AG08396 (cell line): ENCODE measurements around the gene MXRA8.

Experiments used
- DNase-seq: peaks from one replicate; pipeline ENCODE4 v3.0.0; 2012; ENCODE audit warnings: low spot score, mixed read lengths

The MXRA8 gene

DNA sequence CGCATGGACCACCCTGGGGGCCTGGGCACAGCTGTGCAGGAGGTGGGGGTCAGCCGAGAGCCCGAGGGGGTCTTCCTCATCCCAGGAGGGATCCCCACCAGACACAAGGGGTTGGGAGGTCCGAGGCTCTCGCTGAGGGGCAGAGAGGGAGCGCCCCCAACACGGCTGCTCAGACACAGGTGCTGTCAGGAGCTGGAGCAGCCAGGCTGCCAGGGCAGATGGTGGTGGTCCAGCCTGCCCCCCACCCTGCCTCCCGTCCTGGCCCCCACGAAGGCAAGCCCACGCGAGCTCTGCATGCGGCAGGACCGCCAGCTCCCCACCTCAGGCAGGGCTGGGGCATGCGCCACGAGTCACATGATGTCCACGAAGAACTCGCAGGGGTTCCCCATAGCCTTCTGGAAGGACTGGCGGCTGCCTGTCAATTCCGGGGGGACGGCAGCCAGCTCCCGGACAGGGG, 22.5 kb downstream of the MXRA8 start:
- no peak for DNase-seq

DNA sequence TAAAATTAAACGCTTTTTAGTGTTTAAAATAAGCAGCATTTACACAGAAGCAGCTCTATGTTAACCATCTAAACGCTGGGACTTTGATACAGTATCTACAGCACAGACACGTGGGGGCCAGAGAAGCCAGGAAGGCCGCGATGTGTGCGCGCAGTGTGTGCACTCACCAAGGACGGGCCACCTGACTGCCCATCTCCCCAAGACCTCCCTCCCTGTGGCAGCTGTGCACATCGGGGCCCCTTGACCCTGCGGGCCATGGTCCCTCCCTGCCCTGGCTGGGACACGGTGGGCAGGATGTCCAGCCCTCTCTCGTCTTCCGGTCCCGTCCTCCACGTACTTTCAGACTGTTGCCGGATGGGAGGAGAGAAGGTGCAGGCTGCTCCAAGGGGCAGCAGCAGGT, 23.1 kb downstream of the MXRA8 start:
- no peak for DNase-seq

DNA sequence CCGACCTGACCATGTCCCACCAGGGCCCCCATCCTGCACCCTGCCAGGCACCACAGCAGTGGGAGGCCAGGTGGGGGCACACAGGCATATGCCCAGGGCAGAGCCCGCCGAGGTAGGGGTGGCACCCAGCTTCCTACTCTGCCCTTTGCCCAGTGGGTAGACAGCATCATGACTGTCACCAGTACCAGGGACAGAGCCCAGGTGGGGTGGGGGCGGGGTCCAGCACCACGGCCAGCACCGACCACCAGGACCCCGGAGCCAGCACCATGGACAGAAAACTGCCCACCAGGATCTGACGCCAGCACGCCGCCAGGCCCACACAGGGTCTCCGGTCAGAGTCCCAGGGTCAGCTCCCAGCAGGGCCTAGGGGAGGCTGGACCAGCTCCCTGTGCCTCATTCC, 23.5 kb downstream of the MXRA8 start:
- DNase-seq, result no peak

GRCh38 chr1:1333551-1334241, 24.7 kb downstream of the MXRA8 start:
- DNase-seq, result no peak

GRCh38 chr1:1332774-1333480, 25.4 kb downstream of the MXRA8 start:
- DNase-seq, result no peak

DNA sequence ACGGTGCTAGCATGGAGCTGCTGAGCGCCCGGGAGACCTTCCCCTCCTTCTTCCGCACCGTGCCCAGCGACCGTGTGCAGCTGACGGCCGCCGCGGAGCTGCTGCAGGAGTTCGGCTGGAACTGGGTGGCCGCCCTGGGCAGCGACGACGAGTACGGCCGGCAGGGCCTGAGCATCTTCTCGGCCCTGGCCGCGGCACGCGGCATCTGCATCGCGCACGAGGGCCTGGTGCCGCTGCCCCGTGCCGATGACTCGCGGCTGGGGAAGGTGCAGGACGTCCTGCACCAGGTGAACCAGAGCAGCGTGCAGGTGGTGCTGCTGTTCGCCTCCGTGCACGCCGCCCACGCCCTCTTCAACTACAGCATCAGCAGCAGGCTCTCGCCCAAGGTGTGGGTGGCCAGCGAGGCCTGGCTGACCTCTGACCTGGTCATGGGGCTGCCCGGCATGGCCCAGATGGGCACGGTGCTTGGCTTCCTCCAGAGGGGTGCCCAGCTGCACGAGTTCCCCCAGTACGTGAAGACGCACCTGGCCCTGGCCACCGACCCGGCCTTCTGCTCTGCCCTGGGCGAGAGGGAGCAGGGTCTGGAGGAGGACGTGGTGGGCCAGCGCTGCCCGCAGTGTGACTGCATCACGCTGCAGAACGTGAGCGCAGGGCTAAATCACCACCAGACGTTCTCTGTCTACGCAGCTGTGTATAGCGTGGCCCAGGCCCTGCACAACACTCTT, 26.2 kb downstream of the MXRA8 start:
- DNase-seq, result no peak

DNA sequence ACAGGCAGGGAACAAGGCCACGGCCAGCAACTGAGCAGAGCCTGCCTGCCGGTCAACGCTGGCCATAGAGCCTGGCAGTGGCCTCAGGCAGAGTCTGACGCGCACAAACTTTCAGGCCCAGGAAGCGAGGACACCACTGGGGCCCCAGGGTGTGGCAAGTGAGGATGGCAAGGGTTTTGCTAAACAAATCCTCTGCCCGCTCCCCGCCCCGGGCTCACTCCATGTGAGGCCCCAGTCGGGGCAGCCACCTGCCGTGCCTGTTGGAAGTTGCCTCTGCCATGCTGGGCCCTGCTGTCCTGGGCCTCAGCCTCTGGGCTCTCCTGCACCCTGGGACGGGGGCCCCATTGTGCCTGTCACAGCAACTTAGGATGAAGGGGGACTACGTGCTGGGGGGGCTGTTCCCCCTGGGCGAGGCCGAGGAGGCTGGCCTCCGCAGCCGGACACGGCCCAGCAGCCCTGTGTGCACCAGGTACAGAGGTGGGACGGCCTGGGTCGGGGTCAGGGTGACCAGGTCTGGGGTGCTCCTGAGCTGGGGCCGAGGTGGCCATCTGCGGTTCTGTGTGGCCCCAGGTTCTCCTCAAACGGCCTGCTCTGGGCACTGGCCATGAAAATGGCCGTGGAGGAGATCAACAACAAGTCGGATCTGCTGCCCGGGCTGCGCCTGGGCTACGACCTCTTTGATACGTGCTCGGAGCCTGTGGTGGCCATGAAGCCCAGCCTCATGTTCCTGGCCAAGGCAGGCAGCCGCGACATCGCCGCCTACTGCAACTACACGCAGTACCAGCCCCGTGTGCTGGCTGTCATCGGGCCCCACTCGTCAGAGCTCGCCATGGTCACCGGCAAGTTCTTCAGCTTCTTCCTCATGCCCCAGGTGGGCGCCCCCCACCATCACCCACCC, 27.0 kb downstream of the MXRA8 start, which contains the start of gene TAS1R3:
TSS of gene TAS1R3 (plus strand) at position 213 of the 898 bp plus-strand sequence. CDS start at position 279, 66 bp downstream.
- no peak for DNase-seq

- no peak for DNase-seq
These were observed 27.8 kb downstream of the MXRA8 start for GRCh38 chr1:1330366-1331067.

DNA sequence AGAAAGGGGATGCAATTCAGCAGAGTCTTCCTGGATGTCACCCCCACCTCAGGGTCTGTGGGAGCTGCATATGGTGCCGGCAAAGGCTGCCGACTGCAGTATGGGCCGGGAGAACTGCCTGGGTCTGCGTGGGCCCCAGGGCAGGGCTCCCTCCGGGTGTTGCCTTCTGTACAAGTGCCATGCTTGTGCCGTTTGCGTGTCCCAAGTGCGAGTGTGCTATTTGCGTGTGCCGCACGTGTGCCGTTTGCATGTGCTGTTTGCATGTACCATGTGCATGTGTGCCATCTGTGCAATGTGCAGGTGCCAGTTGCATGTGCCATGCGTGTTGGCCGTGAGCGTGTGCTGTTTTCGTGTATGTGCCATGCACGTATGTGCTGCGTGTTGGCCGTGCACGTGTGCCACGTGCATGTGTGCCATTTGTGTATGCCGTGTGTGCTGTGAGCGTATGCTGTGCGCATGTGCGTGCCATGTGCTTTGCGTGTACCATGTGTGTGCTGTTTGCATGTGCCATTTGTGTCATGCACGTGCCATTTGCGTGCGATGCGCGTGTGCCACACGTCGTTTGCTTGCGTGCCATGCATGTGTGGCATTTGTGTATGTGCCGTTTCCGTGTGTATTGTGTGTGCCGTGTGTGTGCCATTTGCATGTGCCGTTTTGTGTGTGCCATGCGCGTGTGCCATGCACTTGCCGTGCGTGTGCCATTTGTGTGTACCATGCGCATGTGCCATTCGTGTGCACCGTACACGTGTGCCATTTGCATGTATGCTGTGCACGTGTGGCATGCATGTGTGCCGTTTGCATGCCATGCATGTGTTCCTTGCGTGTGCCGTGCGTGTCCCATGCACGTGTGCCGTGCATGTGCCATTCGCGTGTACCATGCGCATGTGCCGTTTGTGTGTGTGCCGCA, 28.8 kb downstream of the MXRA8 start:
- no peak for DNase-seq

DNA sequence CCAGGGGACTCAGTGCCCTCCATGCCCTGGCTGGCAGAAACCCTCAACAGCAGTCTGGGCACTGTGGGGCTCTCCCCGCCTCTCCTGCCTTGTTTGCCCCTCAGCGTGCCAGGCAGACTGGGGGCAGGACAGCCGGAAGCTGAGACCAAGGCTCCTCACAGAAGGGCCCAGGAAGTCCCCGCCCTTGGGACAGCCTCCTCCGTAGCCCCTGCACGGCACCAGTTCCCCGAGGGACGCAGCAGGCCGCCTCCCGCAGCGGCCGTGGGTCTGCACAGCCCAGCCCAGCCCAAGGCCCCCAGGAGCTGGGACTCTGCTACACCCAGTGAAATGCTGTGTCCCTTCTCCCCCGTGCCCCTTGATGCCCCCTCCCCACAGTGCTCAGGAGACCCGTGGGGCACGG, 30.1 kb downstream of the MXRA8 start:
- DNase-seq, result no peak

- no peak for DNase-seq
These were observed 31.1 kb downstream of the MXRA8 start for GRCh38 chr1:1327291-1327690.

GRCh38 chr1:1326075-1326605, 32.2 kb downstream of the MXRA8 start:
- no peak for DNase-seq

DNA sequence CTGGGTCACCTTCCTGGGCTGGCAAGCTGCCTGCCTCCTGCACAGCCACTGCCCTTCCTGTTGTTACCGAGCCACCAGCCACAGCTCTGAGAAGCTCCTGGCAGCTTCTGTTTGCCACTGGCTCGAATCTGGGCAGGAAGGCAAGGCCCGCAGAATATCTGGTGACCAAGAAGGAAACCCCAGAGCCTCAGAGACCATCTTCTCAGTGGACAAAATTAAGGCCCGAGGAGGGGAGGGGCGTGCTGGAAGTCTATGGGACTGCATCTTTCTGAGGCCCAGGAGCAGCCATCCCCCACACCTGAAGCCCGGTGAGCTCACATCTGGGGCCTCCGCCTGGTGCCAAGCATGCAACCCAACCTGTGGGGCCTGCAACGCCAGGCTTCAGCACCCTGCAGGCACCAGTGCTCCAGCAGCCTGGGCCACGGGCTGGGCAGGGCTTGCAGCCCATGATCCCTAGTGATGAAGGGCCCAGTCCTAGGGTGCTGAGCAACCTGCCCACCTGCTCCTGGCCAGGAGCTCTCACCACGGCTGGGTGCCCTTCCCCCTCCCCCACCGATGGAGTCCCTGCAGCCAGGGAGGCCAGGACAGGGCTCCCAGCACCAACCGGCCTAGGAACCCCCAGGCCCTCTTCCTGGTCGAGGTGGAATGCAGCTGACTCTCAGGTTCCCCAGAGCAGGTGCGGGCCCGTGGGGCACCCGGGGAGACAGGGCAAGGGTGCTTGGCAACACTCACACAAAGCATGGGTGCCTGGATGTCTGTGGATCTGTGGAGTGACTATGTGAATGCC, 32.9 kb downstream of the MXRA8 start:
- DNase-seq, result no peak

DNA sequence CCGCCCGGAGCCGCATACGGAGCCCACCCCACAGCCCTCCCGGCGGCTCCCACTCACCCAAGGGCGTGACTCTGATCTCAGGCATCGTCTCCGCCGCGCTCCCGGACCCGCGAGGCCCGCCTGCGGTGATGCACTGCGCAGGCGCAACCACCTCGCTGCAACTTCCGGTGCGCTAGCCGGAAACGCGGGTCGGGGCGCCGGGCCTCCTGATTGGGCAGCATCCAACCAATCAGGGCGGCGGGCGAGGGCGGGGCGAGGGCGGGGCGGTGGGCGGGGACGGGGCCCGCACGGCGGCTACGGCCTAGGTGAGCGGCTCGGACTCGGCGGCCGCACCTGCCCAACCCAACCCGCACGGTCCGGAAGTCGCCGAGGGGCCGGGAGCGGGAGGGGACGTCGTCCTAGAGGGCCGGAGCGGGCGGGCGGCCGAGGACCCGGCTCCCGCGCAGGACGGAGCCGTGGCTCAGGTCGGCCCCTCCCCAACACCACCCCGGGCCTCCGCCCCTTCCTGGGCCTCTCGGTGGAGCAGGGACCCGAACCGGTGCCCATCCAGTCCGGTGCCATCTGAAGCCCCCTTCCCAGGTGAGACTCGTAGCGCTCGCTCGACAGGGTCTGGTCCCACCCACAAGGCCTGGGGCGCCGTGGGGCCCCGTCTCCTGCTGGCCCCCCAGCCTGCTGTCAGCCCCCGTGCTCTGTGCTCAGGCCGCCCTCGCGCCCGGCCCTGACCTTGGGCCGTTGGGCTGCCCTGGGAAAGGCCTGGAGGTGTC, 33.6 kb downstream of the MXRA8 start, which contains the start of the genes CPTP and INTS11:
TSS of gene CPTP (plus strand) at position 279 of the 764 bp plus-strand sequence. CDS start 2,109 bp downstream, outside the sequence.
TSS of gene INTS11 (minus strand) at position 137 of the 764 bp plus-strand sequence. CDS start at position 85, 52 bp downstream.
- peak; percentile 99 for DNase-seq

- DNase-seq, result peak; percentile 67
These were observed 34.3 kb downstream of the MXRA8 start for GRCh38 chr1:1324084-1324523.

DNA sequence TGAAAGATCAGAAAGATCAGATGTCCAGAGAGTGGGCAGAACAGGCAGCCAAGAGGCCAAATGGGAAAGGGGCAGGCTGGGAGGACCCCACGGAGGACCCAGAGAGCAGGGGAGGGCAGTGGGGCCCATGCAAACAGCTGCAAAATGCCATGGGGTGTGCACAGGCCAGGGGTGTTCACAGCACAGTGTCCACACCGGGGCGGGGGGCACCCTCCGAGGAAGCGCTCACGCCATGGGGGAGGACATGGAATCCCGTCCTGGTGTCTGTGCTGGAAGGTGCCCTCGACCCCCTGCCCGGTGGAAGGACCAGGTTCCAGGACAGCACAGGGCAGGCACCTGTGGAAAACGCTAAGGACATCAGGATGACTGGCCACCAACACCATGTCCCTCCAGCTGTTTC, 35.4 kb downstream of the MXRA8 start:
- DNase-seq, result no peak

GRCh38 chr1:1322418-1322817, 35.9 kb downstream of the MXRA8 start:
- DNase-seq, result no peak

- DNase-seq, result no peak
These were observed 36.9 kb downstream of the MXRA8 start for GRCh38 chr1:1321477-1321876.
